OCI-LY7 (cell line): ENCODE measurements around the gene PDE8B. TPM values are rescaled to one million over a fixed set of nuclear protein-coding genes. Genes with fewer than 3 reads are reported as not detected.

Experiments
- BruUV-seq: library from RNA; stranded (reverse); fragments of 400-500 nt; replicated peaks from 2 replicates; lab custom pipeline; 2021; lab: Mats Ljungman, UMichigan
- CTCF ChIA-PET: fragments of 300-600 bp; sonication (Branson Sonifier 250); formaldehyde crosslinking; loops from one replicate; lab custom pipeline; 2022; ENCODE audit warnings: antibody characterized with exemption; ENCODE audit not compliant: unreplicated experiment; lab: Charles Lee
- POLR2A ChIA-PET: fragments of 300-600 bp; sonication (Branson Sonifier 250); formaldehyde crosslinking; loops from one replicate; lab custom pipeline; 2022; ENCODE audit warnings: antibody characterized with exemption; lab: Charles Lee
- DNase-seq: peaks from one replicate; pipeline ENCODE4 v3.0.0-alpha.2; 2015; ENCODE audit warnings: low spot score
- H2AFZ ChIP-seq: fragments of 200-600 bp; sonication (generic), shearing (Covaris generic); 2 replicates; pipeline ENCODE4 v1.6.1; 2014; ENCODE audit warnings: mild to moderate bottlenecking, antibody characterized with exemption, low read length, moderate library complexity
- H3K27ac ChIP-seq: fragments of 200-600 bp; sonication (generic); 2 replicates; pipeline ENCODE4 v1.5.1; 2014; ENCODE audit warnings: mixed run types, low read depth, mild to moderate bottlenecking, moderate library complexity, low read length, inconsistent platforms; ENCODE audit not compliant: poor library complexity, severe bottlenecking
- H3K36me3 ChIP-seq: fragments of 200-600 bp; sonication (generic); 2 replicates; pipeline ENCODE4 v1.6.1; 2014; ENCODE audit warnings: mild to moderate bottlenecking, antibody characterized with exemption, low read length, moderate library complexity, mixed read lengths; ENCODE audit not compliant: insufficient read depth
- H3K4me1 ChIP-seq: fragments of 200-600 bp; sonication (generic); 2 replicates; pipeline ENCODE4 v1.5.1; 2014; ENCODE audit warnings: mild to moderate bottlenecking, low read length; ENCODE audit not compliant: insufficient read depth, poor library complexity, severe bottlenecking
- H3K4me2 ChIP-seq: fragments of 200-600 bp; sonication (generic); 2 replicates; pipeline ENCODE4 v1.6.1; 2014; ENCODE audit warnings: mild to moderate bottlenecking, low read length
- H3K4me3 ChIP-seq: fragments of 200-600 bp; sonication (generic); 2 replicates; pipeline ENCODE4 v1.5.1; 2014; ENCODE audit warnings: mild to moderate bottlenecking, low read depth, low read length; ENCODE audit not compliant: poor library complexity, severe bottlenecking
- H3K79me2 ChIP-seq: fragments of 200-600 bp; sonication (generic); 2 replicates; pipeline ENCODE4 v1.6.1; 2016; ENCODE audit warnings: low read depth, mild to moderate bottlenecking, low read length, moderate library complexity, mixed read lengths; ENCODE audit not compliant: insufficient read depth
- H3K9me2 ChIP-seq: fragments of 200-600 bp; sonication (generic); 2 replicates; pipeline ENCODE4 v1.6.1; 2016; ENCODE audit warnings: mild to moderate bottlenecking, low read length, mixed read lengths; ENCODE audit not compliant: insufficient read depth
- H3K9me3 ChIP-seq: fragments of 200-600 bp; sonication (generic); 2 replicates; pipeline ENCODE4 v1.6.1; 2014; ENCODE audit warnings: mild to moderate bottlenecking, mixed run types, low read length, mixed read lengths
- H4K20me1 ChIP-seq: fragments of 200-600 bp; sonication (generic); 2 replicates; pipeline ENCODE4 v1.6.1; 2014; ENCODE audit warnings: mild to moderate bottlenecking, antibody characterized with exemption, low read length, moderate library complexity, mixed read lengths; ENCODE audit not compliant: insufficient read depth
- CTCF ChIP-seq: fragments of 200-600 bp; sonication (generic); conservative IDR thresholded peaks from 2 replicates; pipeline ENCODE4 v1.5.1; 2014; ENCODE audit warnings: mild to moderate bottlenecking, antibody characterized with exemption, low read length, moderate library complexity, mixed read lengths
- EZH2phosphoT487 ChIP-seq: fragments of 200-600 bp; sonication (generic); IDR thresholded peaks from 2 replicates; pipeline ENCODE4 v1.6.1; 2018; ENCODE audit warnings: low read depth, borderline replicate concordance, mild to moderate bottlenecking, mixed run types, antibody characterized with exemption, low read length, moderate library complexity, mixed read lengths
- intact Hi-C: fragments of 100-400 bp; cut with micrococcal nuclease; formaldehyde crosslinking; loops from one replicate; pipeline ENCODE4 v1.10.0; 2022; ENCODE audit not compliant: unreplicated experiment
- total RNA-seq, 2 experiments: library from RNA; depleted of rRNA in 1 of 2; stranded (reverse); fragments of >200 nt in 1 of 2; shearing (Covaris generic) in 1 of 2; gene quantifications; 2 replicates each; pipeline ENCODE4 v1.2.3, GENCODE V29; 2014 to 2022

PDE8B gene
- total RNA-seq, 2 experiments from 2014 or later = 0.21 to 0.22 TPM

DNA sequence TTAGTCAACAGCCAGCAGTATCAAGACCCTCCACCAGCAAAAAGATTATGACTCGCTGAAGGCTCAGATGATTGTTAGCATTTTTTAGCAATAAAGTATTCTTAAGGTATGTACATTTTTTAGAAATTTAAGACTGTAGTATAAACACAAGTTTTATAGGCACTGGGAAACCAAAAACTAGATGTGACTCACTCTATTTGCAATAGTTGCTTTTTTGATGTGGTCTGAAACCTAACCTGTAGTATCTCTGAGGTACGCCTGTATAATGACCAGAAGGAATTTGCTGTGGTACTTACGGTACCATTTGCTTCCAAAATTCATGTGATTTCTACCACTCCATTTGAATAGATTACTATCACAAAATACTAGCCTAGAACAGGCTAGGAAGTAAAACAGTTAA, 220.8 kb downstream of the PDE8B start:
- Histone ChIP-seq H3K27ac (no peak overlapping the region), H3K36me3 (peaks cover 69% of the 10 kb centered on the region), H3K9me2 (no peaks in the 10 kb centered on the region), H2AFZ (no peak overlapping the region), H3K4me3 (no peak overlapping the region), H3K4me2 (no peak overlapping the region), H3K4me1 (no peaks in the 10 kb centered on the region), H4K20me1 (no peaks in the 10 kb centered on the region), H3K79me2 (no peaks in the 10 kb centered on the region), H3K9me3 (no peaks in the 10 kb centered on the region)
- no peak for TF ChIP-seq CTCF
- DNase-seq = no peak
- CTCF ChIA-PET = no interaction called here
- intact Hi-C loops = no loop called here
- POLR2A ChIA-PET = no interaction called here
- no TSS peak for BruUV-seq

DNA sequence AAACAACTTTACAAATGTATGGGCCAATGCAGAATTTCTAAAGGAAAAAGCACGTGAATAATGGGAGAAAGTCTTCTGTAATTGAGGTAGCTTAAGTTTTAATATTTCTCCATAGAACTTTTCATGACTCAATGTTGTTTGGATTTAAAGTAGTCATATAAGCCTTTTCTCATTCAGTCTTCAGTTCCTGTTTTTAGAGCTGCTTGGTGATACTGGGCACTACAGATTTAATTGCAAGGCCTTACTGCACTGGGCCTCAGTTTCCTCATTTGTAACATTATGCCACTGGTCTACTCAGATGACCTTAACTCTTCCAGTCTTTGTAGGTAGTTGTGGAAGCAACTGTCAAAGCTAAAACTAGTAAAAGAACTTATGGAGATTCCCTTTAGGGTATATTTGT, 221.2 kb downstream of the PDE8B start:
- no peak for TF ChIP-seq EZH2phosphoT487
- no peak for TF ChIP-seq CTCF
- POLR2A ChIA-PET = no interaction called here

DNA sequence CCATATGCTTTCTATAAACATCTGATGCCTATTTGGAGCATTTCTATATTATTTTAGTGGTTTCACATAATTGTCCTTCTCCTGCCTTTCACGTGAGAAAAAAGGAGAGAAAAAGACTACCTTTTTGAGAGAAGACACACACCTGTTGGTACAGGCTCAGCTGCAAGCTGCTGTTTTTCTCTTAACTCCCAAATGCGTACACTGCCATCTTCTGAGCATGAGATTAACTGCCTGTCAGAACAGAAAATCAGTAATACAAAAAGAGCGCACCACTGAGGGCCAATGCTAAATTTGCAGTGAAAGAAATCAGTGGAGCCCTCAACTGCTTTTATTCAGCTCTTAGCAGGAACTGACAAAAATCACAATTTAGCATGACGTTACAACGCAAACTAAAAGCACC, 226.7 kb downstream of the PDE8B start:
- ChIA-PET POLR2A (interaction anchor here (0.5 to 2.8 kb wide), 2 partner anchors 10 to 272 kb away, joined by 6 to 10 read pairs; no protein-coding TSS in a partner anchor), CTCF (no interaction called here)
- H3K36me3 ChIP-seq = peaks cover 70% of the 10 kb centered on the region
- no peak overlapping the region for H3K4me2 ChIP-seq
- DNase-seq = peak; percentile 7
- no peaks in the 10 kb centered on the region for H3K79me2 ChIP-seq
- TF ChIP-seq CTCF (peak; percentile 46), EZH2phosphoT487 (no peak)
- BruUV-seq = no TSS peak
- no peak overlapping the region for H3K27ac ChIP-seq
- no peak overlapping the region for H2AFZ ChIP-seq
- no peaks in the 10 kb centered on the region for H4K20me1 ChIP-seq
- H3K9me3 ChIP-seq = no peaks in the 10 kb centered on the region
- no peaks in the 10 kb centered on the region for H3K9me2 ChIP-seq
- no peaks in the 10 kb centered on the region for H3K4me1 ChIP-seq
- H3K4me3 ChIP-seq = no peak overlapping the region
- intact Hi-C loops = no loop called here

More for the DNA sequence above, 221.2 kb downstream of the PDE8B start:
- Histone ChIP-seq H3K9me2 (no peaks in the 10 kb centered on the region), H3K9me3 (no peaks in the 10 kb centered on the region), H4K20me1 (no peaks in the 10 kb centered on the region), H3K27ac (no peak overlapping the region), H3K36me3 (peaks cover 69% of the 10 kb centered on the region), H3K4me2 (no peak overlapping the region), H3K4me1 (no peaks in the 10 kb centered on the region), H3K79me2 (no peaks in the 10 kb centered on the region), H3K4me3 (no peak overlapping the region), H2AFZ (no peak overlapping the region)
- no TSS peak for BruUV-seq
- intact Hi-C loops = no loop called here
- CTCF ChIA-PET = no interaction called here
- no peak for DNase-seq
